ENCODE results near the gene MAML3.

MAML3 gene

GRCh38 chr4:139696491-139696890 is 457.5 kb downstream of the MAML3 start:
- Histone ChIP-seq H3K27me3 (ENCODE audit: insufficient read depth, poor library complexity, severe bottlenecking) (no peaks in the 10 kb centered on the region), H3K27ac (replicated peaks) (no peak overlapping the region), H3K4me3 (replicated peaks; ENCODE audit: insufficient read depth, low read length) (no peak overlapping the region)
- DNase-seq (ENCODE audit: low read depth in 1 of 2, low spot score in 1 of 2), result no peak
- TF ChIP-seq POLR2AphosphoS5 (IDR thresholded peaks at IDR 0.05; ENCODE audit: low read depth) (no peak), CTCF (IDR thresholded peaks at IDR 0.05; ENCODE audit: insufficient read depth, low read length) (no peak), SPI1 (IDR thresholded peaks at IDR 0.05; ENCODE audit: borderline replicate concordance, low read depth) (no peak), REST (IDR thresholded peaks at IDR 0.05; ENCODE audit: insufficient replicate concordance, low read depth) (no peak), GABPA (IDR thresholded peaks at IDR 0.05; ENCODE audit: low read depth) (no peak)

- Histone ChIP-seq H3K27me3 (ENCODE audit: insufficient read depth, poor library complexity, severe bottlenecking) (no peaks in the 10 kb centered on the region), H3K27ac (replicated peaks) (no peak overlapping the region), H3K4me3 (replicated peaks; ENCODE audit: insufficient read depth, low read length) (no peak overlapping the region)
- DNase-seq (ENCODE audit: low read depth in 1 of 2, low spot score in 1 of 2), result no peak
- TF ChIP-seq SPI1 (IDR thresholded peaks at IDR 0.05; ENCODE audit: borderline replicate concordance, low read depth) (no peak), GABPA (IDR thresholded peaks at IDR 0.05; ENCODE audit: low read depth) (no peak), REST (IDR thresholded peaks at IDR 0.05; ENCODE audit: insufficient replicate concordance, low read depth) (no peak), POLR2AphosphoS5 (IDR thresholded peaks at IDR 0.05; ENCODE audit: low read depth) (no peak)
These were observed 459.4 kb downstream of the MAML3 start for GRCh38 chr4:139694522-139695107.

- no peak for DNase-seq (ENCODE audit: low read depth in 1 of 2, low spot score in 1 of 2)
These were observed 461.5 kb downstream of the MAML3 start for GRCh38 chr4:139692309-139693012.

More at GRCh38 chr4:139692309-139693012, 461.5 kb downstream of the MAML3 start:
- no peak overlapping the region for H3K4me3 ChIP-seq (replicated peaks; ENCODE audit: insufficient read depth, low read length)
- no peaks in the 10 kb centered on the region for H3K27me3 ChIP-seq (ENCODE audit: insufficient read depth, poor library complexity, severe bottlenecking)
- no peak overlapping the region for H3K27ac ChIP-seq (replicated peaks)
- no peak for TF ChIP-seq SPI1 (IDR thresholded peaks at IDR 0.05; ENCODE audit: borderline replicate concordance, low read depth)
- no peak for TF ChIP-seq GABPA (IDR thresholded peaks at IDR 0.05; ENCODE audit: low read depth)
- TF ChIP-seq POLR2AphosphoS5 (IDR thresholded peaks at IDR 0.05; ENCODE audit: low read depth), result no peak
- no peak for TF ChIP-seq CTCF (IDR thresholded peaks at IDR 0.05; ENCODE audit: insufficient read depth, low read length)
- TF ChIP-seq REST (IDR thresholded peaks at IDR 0.05; ENCODE audit: insufficient replicate concordance, low read depth), result no peak

Data from HL-60 (cell line).